Vagina (tissue), 2 donors: ENCODE results near the gene KCP. TPM values are rescaled to one million over a fixed set of nuclear protein-coding genes. Genes with fewer than 3 reads are reported as not detected.

Source experiments
- DNase-seq, 2 donors: peaks; one replicate each; pipeline ENCODE4 v3.0.0-alpha.2; 2017; ENCODE audit errors: extremely low spot score in 2 of 2
- H3K27ac ChIP-seq: fragments of 200-600 bp; sonication (generic); one replicate; pipeline ENCODE4 v1.5.1; 2019
- H3K27me3 ChIP-seq: fragments of 200-600 bp; sonication (generic); one replicate; pipeline ENCODE4 v1.5.1; 2019
- H3K36me3 ChIP-seq, 2 donors: fragments of 200-600 bp; sonication (generic); one replicate each; pipeline ENCODE4 v1.5.1; 2017 to 2019
- H3K4me1 ChIP-seq: fragments of 200-600 bp; sonication (generic); one replicate; pipeline ENCODE4 v1.5.1; 2019
- H3K4me3 ChIP-seq, 2 donors: fragments of 200-600 bp; sonication (generic); 1 replicate in 1 of 2; 2 replicates in 1 of 2; pipeline ENCODE4 v1.5.1; 2016 to 2019
- H3K9me3 ChIP-seq: fragments of 200-600 bp; sonication (generic); one replicate; pipeline ENCODE4 v1.5.1; 2019
- POLR2A ChIP-seq, 2 donors: fragments of 450-650 bp; IDR thresholded peaks; one replicate each; pipeline ENCODE4 v1.6.1; 2017; ENCODE audit warnings: antibody characterized with exemption in 2 of 2, mild to moderate bottlenecking in 2 of 2, moderate library complexity in 2 of 2
- POLR2AphosphoS5 ChIP-seq, 2 donors: sonication (generic); formaldehyde crosslinking; IDR thresholded peaks; one replicate each; pipeline ENCODE4 v1.9.0; 2017; ENCODE audit warnings: antibody characterized with exemption in 2 of 2, mild to moderate bottlenecking in 2 of 2, low read depth in 1 of 2; ENCODE audit not compliant: insufficient read depth in 1 of 2
- intact Hi-C: fragments of 100-400 bp; cut with DNase I; formaldehyde crosslinking; loops from one replicate; pipeline ENCODE4 v1.15.1; 2023
- total RNA-seq: library from RNA; depleted of rRNA; stranded (reverse); fragments of >200 nt; gene quantifications from one replicate; pipeline ENCODE4 v1.2.3, GENCODE V29; 2016
- TF ChIP-seq, protein P1 (sequence below), 3 experiments: fragments of 450-650 bp in 2 of 3; fragments of 200-600 bp in 1 of 3; sonication (generic) in 1 of 3; IDR thresholded peaks; one replicate each; pipeline ENCODE4 v1.5.1; 2017 to 2019; ENCODE audit warnings: antibody characterized with exemption in 3 of 3, mild to moderate bottlenecking in 2 of 3, moderate library complexity in 2 of 3

The KCP gene
- total RNA-seq, 1 donor from 2014 or later: 1.2 TPM

DNA sequence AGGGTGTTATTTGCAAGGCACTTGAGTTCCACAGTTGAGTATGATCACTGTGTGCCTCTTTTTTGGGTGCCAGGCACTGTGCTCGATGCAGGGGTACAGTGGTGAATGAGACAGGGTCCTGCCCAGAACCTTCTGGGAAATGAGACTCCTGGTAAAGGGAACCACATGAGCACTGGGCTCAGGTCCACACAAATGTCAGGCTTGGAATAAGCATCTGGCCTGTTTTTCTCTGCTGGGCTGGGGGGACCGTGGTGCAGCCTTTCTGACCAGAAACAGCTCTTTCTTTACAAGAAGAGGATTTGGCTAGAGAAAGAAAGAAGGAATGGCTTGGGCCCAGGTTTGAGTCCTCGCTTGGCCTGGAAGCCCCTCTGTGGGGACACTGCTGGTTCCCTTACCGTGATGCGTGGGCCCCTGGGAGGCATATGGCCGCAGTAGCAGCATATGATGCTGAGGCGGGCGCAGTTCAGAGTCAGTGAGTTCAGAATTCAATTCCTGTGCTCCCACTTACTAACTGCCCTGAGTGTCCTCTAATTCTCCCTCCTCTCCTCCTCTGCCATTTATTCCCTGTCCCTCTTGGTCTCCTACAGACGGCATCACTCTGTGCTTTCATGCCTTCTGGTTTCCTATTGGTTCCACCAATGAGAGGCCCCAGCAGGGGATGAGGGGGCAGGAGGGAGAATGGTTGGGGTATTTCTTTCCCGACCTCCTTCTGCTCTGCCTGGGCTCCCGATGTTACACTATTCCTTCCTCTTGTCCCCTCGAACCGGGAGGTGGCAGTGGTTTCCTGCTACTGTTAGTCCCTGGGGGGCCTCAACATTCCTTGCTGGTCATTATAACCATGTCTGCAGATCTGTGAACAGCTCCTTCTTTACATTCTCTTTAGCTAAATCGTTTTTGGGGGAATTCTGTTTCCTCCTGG lies 9.6 kb upstream of the KCP start:
- no peaks in the 10 kb centered on the region for H3K27me3 ChIP-seq
- no peaks in the 10 kb centered on the region for H3K9me3 ChIP-seq
- H3K36me3 ChIP-seq: no peaks in the 10 kb centered on the region
- DNase-seq: no peak
- H3K4me1 ChIP-seq: peaks cover 10% of the 10 kb centered on the region
- no peak overlapping the region for H3K27ac ChIP-seq
- intact Hi-C loops: loop anchor here (10.0 kb wide), 1 partner anchor 165 kb away; no protein-coding TSS in a partner anchor
- no peak overlapping the region for H3K4me3 ChIP-seq
- TF ChIP-seq POLR2A (IDR thresholded peaks at IDR 0.05): no peak
- TF ChIP-seq, protein P1, sequence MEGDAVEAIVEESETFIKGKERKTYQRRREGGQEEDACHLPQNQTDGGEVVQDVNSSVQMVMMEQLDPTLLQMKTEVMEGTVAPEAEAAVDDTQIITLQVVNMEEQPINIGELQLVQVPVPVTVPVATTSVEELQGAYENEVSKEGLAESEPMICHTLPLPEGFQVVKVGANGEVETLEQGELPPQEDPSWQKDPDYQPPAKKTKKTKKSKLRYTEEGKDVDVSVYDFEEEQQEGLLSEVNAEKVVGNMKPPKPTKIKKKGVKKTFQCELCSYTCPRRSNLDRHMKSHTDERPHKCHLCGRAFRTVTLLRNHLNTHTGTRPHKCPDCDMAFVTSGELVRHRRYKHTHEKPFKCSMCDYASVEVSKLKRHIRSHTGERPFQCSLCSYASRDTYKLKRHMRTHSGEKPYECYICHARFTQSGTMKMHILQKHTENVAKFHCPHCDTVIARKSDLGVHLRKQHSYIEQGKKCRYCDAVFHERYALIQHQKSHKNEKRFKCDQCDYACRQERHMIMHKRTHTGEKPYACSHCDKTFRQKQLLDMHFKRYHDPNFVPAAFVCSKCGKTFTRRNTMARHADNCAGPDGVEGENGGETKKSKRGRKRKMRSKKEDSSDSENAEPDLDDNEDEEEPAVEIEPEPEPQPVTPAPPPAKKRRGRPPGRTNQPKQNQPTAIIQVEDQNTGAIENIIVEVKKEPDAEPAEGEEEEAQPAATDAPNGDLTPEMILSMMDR (IDR thresholded peaks at IDR 0.05): no peak
- TF ChIP-seq POLR2AphosphoS5 (IDR thresholded peaks at IDR 0.05; ENCODE audit: insufficient read depth in 1 of 2, low read depth in 1 of 2): no peak

DNA sequence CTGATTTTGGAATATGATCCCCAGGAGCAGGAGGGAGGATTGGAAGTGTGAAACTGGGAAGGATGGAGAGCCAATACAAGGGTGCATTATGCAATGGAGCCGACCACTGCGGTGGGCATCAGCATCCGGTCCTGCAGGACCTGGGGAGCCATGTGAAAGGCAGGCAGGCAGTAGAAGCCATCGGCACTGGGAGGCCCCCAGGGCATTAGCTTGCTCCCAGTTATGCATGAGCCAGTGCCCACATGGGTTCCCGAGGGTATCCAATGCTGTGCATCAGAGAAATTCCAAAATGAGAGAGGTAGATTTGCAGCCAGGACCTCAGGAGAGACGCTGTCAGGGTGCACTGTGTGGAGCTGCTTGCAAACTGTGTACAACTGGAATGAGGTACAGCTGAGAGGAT lies 8.7 kb upstream of the KCP start:
- no peak overlapping the region for H3K27ac ChIP-seq
- no peaks in the 10 kb centered on the region for H3K9me3 ChIP-seq
- H3K36me3 ChIP-seq: no peaks in the 10 kb centered on the region
- DNase-seq: no peak
- intact Hi-C loops: loop anchor here (10.0 kb wide), 1 partner anchor 166 kb away; no protein-coding TSS in a partner anchor
- TF ChIP-seq, protein P1 (IDR thresholded peaks at IDR 0.05): no peak
- TF ChIP-seq POLR2AphosphoS5 (IDR thresholded peaks at IDR 0.05; ENCODE audit: insufficient read depth in 1 of 2, low read depth in 1 of 2) (no peak), POLR2A (IDR thresholded peaks at IDR 0.05) (no peak)
- H3K27me3 ChIP-seq: no peaks in the 10 kb centered on the region
- no peak overlapping the region for H3K4me3 ChIP-seq
- peaks cover 16% of the 10 kb centered on the region for H3K4me1 ChIP-seq

DNA sequence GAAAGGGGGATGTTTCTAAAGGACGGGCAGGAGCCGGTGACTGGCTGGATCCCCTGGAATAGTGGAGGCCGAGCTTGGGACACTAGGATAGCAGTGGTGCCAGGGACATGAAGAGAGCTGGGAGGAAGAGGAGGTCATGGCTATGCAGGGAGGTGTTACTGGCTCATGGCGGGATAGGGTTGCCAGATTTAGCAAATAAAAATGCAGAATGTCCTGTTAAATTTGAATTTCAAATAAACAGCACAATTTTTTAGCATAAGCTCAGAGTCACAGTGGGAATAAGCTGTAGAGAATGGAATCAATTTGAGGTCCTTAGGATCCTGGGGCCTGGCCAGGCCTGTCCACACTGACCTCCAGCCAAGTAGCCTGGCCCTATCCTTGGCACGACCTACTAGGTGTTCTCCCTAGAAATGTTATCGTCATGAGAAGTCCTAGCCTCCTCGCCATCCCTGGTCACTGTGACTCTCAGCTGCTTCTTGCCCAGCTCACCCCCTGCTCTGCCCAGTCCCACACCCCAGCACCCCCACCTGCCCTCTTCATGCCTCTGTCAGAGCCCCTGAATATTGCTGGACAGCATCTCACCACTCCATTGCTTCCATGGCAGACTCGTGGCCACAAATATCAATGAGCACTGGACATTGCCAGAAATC lies 7.6 kb upstream of the KCP start:
- no peak overlapping the region for H3K4me3 ChIP-seq
- H3K9me3 ChIP-seq: no peaks in the 10 kb centered on the region
- intact Hi-C loops: loop anchor here (10.0 kb wide), 1 partner anchor 167 kb away; no protein-coding TSS in a partner anchor
- DNase-seq: no peak
- no peaks in the 10 kb centered on the region for H3K27me3 ChIP-seq
- TF ChIP-seq, protein P1 (IDR thresholded peaks at IDR 0.05): no peak
- TF ChIP-seq POLR2A (IDR thresholded peaks at IDR 0.05) (no peak), POLR2AphosphoS5 (IDR thresholded peaks at IDR 0.05; ENCODE audit: insufficient read depth in 1 of 2, low read depth in 1 of 2) (no peak)
- no peak overlapping the region for H3K27ac ChIP-seq
- peaks cover 16% of the 10 kb centered on the region for H3K4me1 ChIP-seq
- no peaks in the 10 kb centered on the region for H3K36me3 ChIP-seq

DNA sequence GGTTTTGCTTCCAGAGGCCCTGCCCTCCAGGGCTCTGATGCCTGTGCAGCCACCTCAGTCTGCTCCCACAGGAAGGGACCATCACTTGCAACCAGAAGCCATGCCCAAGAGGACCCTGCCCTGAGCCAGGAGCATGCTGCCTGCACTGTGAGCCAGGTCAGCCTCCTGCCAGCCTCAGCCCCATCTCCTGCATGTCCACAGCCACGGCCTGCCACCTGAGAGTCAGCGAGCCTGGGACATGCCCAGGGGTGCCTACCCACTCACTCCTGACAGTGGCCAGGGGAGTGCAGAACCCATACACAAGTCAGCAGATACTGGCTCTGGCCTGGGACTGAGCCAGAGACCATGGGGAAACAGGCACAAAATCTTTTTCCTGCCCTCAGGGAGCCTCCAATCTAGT lies 6.6 kb upstream of the KCP start:
- Histone ChIP-seq H3K4me1 (peaks cover 16% of the 10 kb centered on the region), H3K9me3 (no peaks in the 10 kb centered on the region), H3K27me3 (no peaks in the 10 kb centered on the region), H3K4me3 (no peak overlapping the region), H3K36me3 (no peaks in the 10 kb centered on the region), H3K27ac (no peak overlapping the region)
- TF ChIP-seq POLR2AphosphoS5 (IDR thresholded peaks at IDR 0.05; ENCODE audit: insufficient read depth in 1 of 2, low read depth in 1 of 2) (no peak), POLR2A (IDR thresholded peaks at IDR 0.05) (no peak)
- TF ChIP-seq, protein P1 (IDR thresholded peaks at IDR 0.05): no peak
- DNase-seq: no peak
- intact Hi-C loops: loop anchor here (10.0 kb wide), 1 partner anchor 168 kb away; no protein-coding TSS in a partner anchor
